Pancreas (tissue), 10 donors: ENCODE results near the gene MRPS6. TPM values are rescaled to one million over a fixed set of nuclear protein-coding genes. Genes with fewer than 3 reads are reported as not detected.

Source experiments
- ATAC-seq, 4 donors: fragments of 200-7000 bp; cut with Tn5 transposase; one replicate each; pipeline versions ENCODE4 v1.8.0 to v1.9.1; 2020; ENCODE audit warnings: mild to moderate bottlenecking in 4 of 4, moderate library complexity in 4 of 4
- DNase-seq, 6 donors: peaks; one replicate each; pipeline ENCODE4 v3.0.0-alpha.2; 2020
- FAIRE-seq: peaks from 2 replicates; lab custom pipeline; 2012; peaks lifted over from hg19 to GRCh38; lab: Jason Lieb, UNC
- H3K27ac ChIP-seq, 4 donors: fragments of 200-600 bp; sonication (generic); 1 replicate in 3 of 4; 2 replicates in 1 of 4; pipeline versions ENCODE4 v1.5.0 to v1.8.0; 2020
- H3K27me3 ChIP-seq, 4 donors: fragments of 200-600 bp; one replicate each; pipeline ENCODE4 v1.8.0; 2021
- H3K36me3 ChIP-seq, 3 donors: fragments of 200-600 bp; sonication (generic) in 1 of 3; one replicate each; pipeline versions ENCODE4 v1.5.0 to v1.8.0; 2020 to 2021
- H3K4me1 ChIP-seq, 3 donors: fragments of 200-600 bp; one replicate each; pipeline ENCODE4 v1.8.0; 2021
- H3K4me3 ChIP-seq, 4 donors: fragments of 200-600 bp; sonication (generic) in 2 of 4; one replicate each; pipeline versions ENCODE4 v1.5.0 to v1.8.0; 2020 to 2021
- H3K9me3 ChIP-seq, 4 donors: fragments of 200-600 bp; one replicate each; pipeline ENCODE4 v1.8.0; 2021
- WGBS, 2 donors: extraction: QIAGEN DNeasy Blood & Tissue Kit; methylation state at CpG; one replicate each; pipeline ENCODE4 v1.1.7; 2013; 5-methylcytosine and 5-hydroxymethylcytosine counted together
- intact Hi-C, 3 donors: fragments of 100-400 bp; cut with DNase I; formaldehyde crosslinking; loops; one replicate each; pipeline versions ENCODE4 v1.11.1 to v1.14.2; 2022
- polyA plus RNA-seq, 2 donors: library from polyadenylated mRNA; stranded (reverse); fragments of 200-250 nt; gene quantifications; one replicate each; pipeline ENCODE4 v1.2.3, GENCODE V29; 2013
- total RNA-seq, 6 donors: library from RNA; stranded (reverse); fragmentation: NEBNext Ultra II Directional in 4 of 6; extraction: Animal tissue kit (Norgen Biotek cat#: 25700) in 4 of 6; gene quantifications; one replicate each; pipeline versions ENCODE4 v1.2.1 to v1.2.4, GENCODE V29; 2021 to 2023
- TF ChIP-seq, protein P1 (sequence below), 4 donors: fragments of 200-600 bp; sonication (generic) in 3 of 4; IDR thresholded peaks; one replicate each; pipeline versions ENCODE4 v1.5.0 to v1.8.0; 2021; ENCODE audit warnings: antibody characterized with exemption in 4 of 4
- donor health status: healthy with polysubstance abuse.
- donor health status: DM: no; HTN: no; CAD: no; lungs with moderate emphysema.
- donor health status: DM: no; HTN: no; CAD: no.
- donor health status: control.
- donor health status: control.
- donor health status: Bipolar disorder and iron deficiency.
- donor health status: DM: yes; HTN: yes; CAD: no.
- donor health status: DM: no; HTN: no; CAD: no.
- donor health status: DM: no; HTN: no; CAD: no.
- donor health status: DM: yes; HTN: yes; CAD: no.

The MRPS6 gene
- total and polyA plus RNA-seq, 8 donors: 9.9 to 18.5 (median 13.1) TPM

GRCh38 chr21:34074283-34075090, 1.1 kb downstream of the MRPS6 start:
- peaks cover 7 to 21% (median 9%) of the 10 kb centered on the region in 3 donors for H3K4me1 ChIP-seq
- peak in 1 of 4 donors; percentile 10 for ATAC-seq
- no peak for FAIRE-seq
- H3K27me3 ChIP-seq: no peaks in the 10 kb centered on the region
- DNase-seq: peak in 3 of 6 donors; percentile 27 to 61 (median 32)
- 8 to 10% methylated on average over 32 of the region's 32 CpGs for WGBS, 2 donors
- H3K36me3 ChIP-seq: no peaks in the 10 kb centered on the region
- H3K27ac ChIP-seq: peak overlapping the region in 3 of 4 donors; percentile 7 to 84 (median 70)
- peak overlapping the region; percentile 36 to 70 (median 59) for H3K4me3 ChIP-seq
- intact Hi-C loops: no loop called here
- H3K9me3 ChIP-seq: no peaks in the 10 kb centered on the region
- TF ChIP-seq, protein P1, sequence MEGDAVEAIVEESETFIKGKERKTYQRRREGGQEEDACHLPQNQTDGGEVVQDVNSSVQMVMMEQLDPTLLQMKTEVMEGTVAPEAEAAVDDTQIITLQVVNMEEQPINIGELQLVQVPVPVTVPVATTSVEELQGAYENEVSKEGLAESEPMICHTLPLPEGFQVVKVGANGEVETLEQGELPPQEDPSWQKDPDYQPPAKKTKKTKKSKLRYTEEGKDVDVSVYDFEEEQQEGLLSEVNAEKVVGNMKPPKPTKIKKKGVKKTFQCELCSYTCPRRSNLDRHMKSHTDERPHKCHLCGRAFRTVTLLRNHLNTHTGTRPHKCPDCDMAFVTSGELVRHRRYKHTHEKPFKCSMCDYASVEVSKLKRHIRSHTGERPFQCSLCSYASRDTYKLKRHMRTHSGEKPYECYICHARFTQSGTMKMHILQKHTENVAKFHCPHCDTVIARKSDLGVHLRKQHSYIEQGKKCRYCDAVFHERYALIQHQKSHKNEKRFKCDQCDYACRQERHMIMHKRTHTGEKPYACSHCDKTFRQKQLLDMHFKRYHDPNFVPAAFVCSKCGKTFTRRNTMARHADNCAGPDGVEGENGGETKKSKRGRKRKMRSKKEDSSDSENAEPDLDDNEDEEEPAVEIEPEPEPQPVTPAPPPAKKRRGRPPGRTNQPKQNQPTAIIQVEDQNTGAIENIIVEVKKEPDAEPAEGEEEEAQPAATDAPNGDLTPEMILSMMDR (IDR thresholded peaks at IDR 0.05): no peak

- WGBS, 2 donors: 24% methylated on average over 2 of the region's 2 CpGs
- ATAC-seq (peak in 1 of 4 donors; percentile 5), FAIRE-seq (no peak), DNase-seq (no peak)
- Histone ChIP-seq H3K36me3 (no peaks in the 10 kb centered on the region), H3K4me1 (peaks cover 7 to 24% (median 9%) of the 10 kb centered on the region in 3 donors), H3K27ac (peak overlapping the region in 2 of 4 donors; percentile 70 to 84), H3K4me3 (peak overlapping the region in 3 of 4 donors; percentile 49 to 70 (median 69)), H3K27me3 (no peaks in the 10 kb centered on the region), H3K9me3 (no peaks in the 10 kb centered on the region)
- intact Hi-C loops: no loop called here
- TF ChIP-seq, protein P1 (IDR thresholded peaks at IDR 0.05): no peak
Observed at GRCh38 chr21:34075091-34075425, 1.7 kb downstream of the MRPS6 start.

GRCh38 chr21:34075760-34076660, 2.6 kb downstream of the MRPS6 start:
- ATAC-seq: no peak

DNA sequence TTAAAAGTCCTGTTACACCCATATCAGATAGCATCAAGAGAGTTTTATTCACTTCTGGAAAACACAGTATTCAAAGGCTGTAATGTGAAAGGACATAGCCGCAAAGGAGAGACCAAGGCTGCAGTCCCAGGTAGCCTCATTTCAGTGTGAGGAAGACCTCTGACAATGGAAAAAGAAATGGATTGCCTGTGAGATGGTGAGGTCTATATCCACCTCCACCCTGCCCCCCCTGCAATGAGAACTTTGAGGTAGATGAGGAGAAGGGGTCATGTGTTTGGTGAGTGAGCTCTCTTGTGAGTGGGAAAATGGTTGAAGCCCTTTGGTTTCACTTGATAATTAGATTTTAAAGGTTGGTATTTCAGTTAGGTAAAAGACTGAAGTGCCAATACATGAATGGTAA, 3.5 kb downstream of the MRPS6 start:
- no peaks in the 10 kb centered on the region for H3K9me3 ChIP-seq
- TF ChIP-seq, protein P1 (IDR thresholded peaks at IDR 0.05): no peak
- FAIRE-seq: no peak
- peaks cover 13 to 37% (median 16%) of the 10 kb centered on the region in 3 donors for H3K4me1 ChIP-seq
- H3K36me3 ChIP-seq: no peaks in the 10 kb centered on the region
- no peak overlapping the region for H3K27ac ChIP-seq
- WGBS, 2 donors: 98 to 100% methylated on average over 1 of the region's 1 CpG
- no peak overlapping the region for H3K4me3 ChIP-seq
- H3K27me3 ChIP-seq: no peaks in the 10 kb centered on the region
- ATAC-seq: no peak
- DNase-seq: no peak
- intact Hi-C loops: no loop called here

More at GRCh38 chr21:34075760-34076660, 2.6 kb downstream of the MRPS6 start:
- Histone ChIP-seq H3K4me3 (no peak overlapping the region), H3K9me3 (no peaks in the 10 kb centered on the region), H3K36me3 (no peaks in the 10 kb centered on the region), H3K4me1 (peaks cover 7 to 29% (median 9%) of the 10 kb centered on the region in 3 donors), H3K27me3 (no peaks in the 10 kb centered on the region), H3K27ac (no peak overlapping the region)
- TF ChIP-seq, protein P1 (IDR thresholded peaks at IDR 0.05): no peak
- DNase-seq (no peak), FAIRE-seq (no peak)
- intact Hi-C loops: no loop called here
- 81 to 82% methylated on average over 9 of the region's 9 CpGs for WGBS, 2 donors
